ENCODE results near the gene CA5B. TPM values are rescaled to one million over a fixed set of nuclear protein-coding genes. Genes with fewer than 3 reads are reported as not detected.
"Not testable (repeated sequence)": the region's sequence is repeated elsewhere in the genome, so short reads cannot be mapped to it uniquely, and the experiment has no call there.

Gene CA5B
- total RNA-seq, 4 donors from 2014 or later: 9.9 to 31.6 (median 14.9) TPM

- H3K27me3 ChIP-seq: no peaks in the 10 kb centered on the region
- no peaks in the 10 kb centered on the region for H3K4me1 ChIP-seq
- H3K27ac ChIP-seq: no peak overlapping the region
- H3K36me3 ChIP-seq: no peaks in the 10 kb centered on the region
- TF ChIP-seq, protein P1, sequence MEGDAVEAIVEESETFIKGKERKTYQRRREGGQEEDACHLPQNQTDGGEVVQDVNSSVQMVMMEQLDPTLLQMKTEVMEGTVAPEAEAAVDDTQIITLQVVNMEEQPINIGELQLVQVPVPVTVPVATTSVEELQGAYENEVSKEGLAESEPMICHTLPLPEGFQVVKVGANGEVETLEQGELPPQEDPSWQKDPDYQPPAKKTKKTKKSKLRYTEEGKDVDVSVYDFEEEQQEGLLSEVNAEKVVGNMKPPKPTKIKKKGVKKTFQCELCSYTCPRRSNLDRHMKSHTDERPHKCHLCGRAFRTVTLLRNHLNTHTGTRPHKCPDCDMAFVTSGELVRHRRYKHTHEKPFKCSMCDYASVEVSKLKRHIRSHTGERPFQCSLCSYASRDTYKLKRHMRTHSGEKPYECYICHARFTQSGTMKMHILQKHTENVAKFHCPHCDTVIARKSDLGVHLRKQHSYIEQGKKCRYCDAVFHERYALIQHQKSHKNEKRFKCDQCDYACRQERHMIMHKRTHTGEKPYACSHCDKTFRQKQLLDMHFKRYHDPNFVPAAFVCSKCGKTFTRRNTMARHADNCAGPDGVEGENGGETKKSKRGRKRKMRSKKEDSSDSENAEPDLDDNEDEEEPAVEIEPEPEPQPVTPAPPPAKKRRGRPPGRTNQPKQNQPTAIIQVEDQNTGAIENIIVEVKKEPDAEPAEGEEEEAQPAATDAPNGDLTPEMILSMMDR (IDR thresholded peaks at IDR 0.05): no peak
- no peak for TF ChIP-seq POLR2A (IDR thresholded peaks at IDR 0.05)
- intact Hi-C loops (cut with DNase I): no loop called here
- no peak for DNase-seq
- 71 to 78% methylated on average over 1 of the region's 1 CpG for WGBS, 2 donors
- H3K4me3 ChIP-seq (replicated peaks in 1 of 3): no peak overlapping the region
- H3K9me3 ChIP-seq: no peaks in the 10 kb centered on the region
Observed at GRCh38 chrX:15829217-15829616, 91.1 kb downstream of the CA5B start.

- H3K9me3 ChIP-seq; H3K4me3 ChIP-seq (replicated peaks in 1 of 3); intact Hi-C loops (cut with DNase I); H3K27me3 ChIP-seq; H3K27ac ChIP-seq; H3K36me3 ChIP-seq; H3K4me1 ChIP-seq; DNase-seq: not testable (repeated sequence)
- 86 to 91% methylated on average over 1 of the region's 2 CpGs for WGBS, 2 donors
Observed at GRCh38 chrX:15831347-15831746, 93.3 kb downstream of the CA5B start.

DNA sequence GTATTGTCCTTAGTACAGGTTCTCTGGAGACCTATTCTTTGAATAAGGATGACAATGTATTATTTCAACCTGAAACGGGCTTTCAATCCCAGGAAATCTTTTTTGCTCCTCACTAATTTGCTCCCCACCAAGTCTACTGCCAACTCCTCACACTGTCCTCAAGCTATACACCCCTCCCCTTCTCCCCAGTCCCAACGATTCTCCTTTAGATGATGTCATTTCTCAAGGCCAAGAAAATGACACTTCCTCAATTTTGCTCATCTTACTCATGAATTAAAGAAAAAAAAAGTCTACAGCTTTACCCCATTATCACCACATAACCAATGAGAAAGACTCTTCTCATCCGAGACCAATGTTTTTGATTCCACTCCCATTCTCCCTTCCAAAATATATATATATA lies 96.0 kb downstream of the CA5B start:
- WGBS, 2 donors: 67 to 72% methylated on average over 3 of the region's 3 CpGs
- Histone ChIP-seq H3K27ac (no peak overlapping the region), H3K4me1 (no peaks in the 10 kb centered on the region), H3K4me3 (replicated peaks in 1 of 3) (no peak overlapping the region), H3K27me3 (no peaks in the 10 kb centered on the region), H3K9me3 (no peaks in the 10 kb centered on the region), H3K36me3 (no peaks in the 10 kb centered on the region)
- TF ChIP-seq POLR2A (IDR thresholded peaks at IDR 0.05): no peak
- TF ChIP-seq, protein P1 (IDR thresholded peaks at IDR 0.05): no peak
- intact Hi-C loops (cut with DNase I): no loop called here
- DNase-seq: no peak

- Histone ChIP-seq H3K27ac (no peak overlapping the region), H3K9me3 (no peaks in the 10 kb centered on the region), H3K4me1 (no peaks in the 10 kb centered on the region), H3K4me3 (replicated peaks in 1 of 3) (no peak overlapping the region), H3K36me3 (no peaks in the 10 kb centered on the region), H3K27me3 (no peaks in the 10 kb centered on the region)
- no peak for TF ChIP-seq POLR2A (IDR thresholded peaks at IDR 0.05)
- TF ChIP-seq, protein P1 (IDR thresholded peaks at IDR 0.05): no peak
- intact Hi-C loops (cut with DNase I): no loop called here
- no peak for DNase-seq
- WGBS, 2 donors: 73 to 85% methylated on average over 5 of the region's 5 CpGs
Observed at GRCh38 chrX:15834827-15835595, 96.9 kb downstream of the CA5B start.

Small RNAs within 50 kb of the gene (small RNA-seq; reads per million reads assigned to genes)
- not detected for gene RF00409

Other genes starting within 250 kb of the CA5B start
- gene PIR, start 244.9 kb upstream of the CA5B start, total RNA-seq: 10 to 100 TPM; 32.9 to 70.2 (median 48.8) TPM
- 1 to 10 TPM; 1.3 to 8.0 (median 3.4) TPM for gene BMX, start 237.5 kb upstream of the CA5B start, total RNA-seq
- gene ACE2, start 137.3 kb upstream of the CA5B start, total RNA-seq: 10 to 100 TPM in 2 of 4 donors, 1 to 10 TPM in 2; 3.5 to 14.6 (median 10.1) TPM
- 1 to 10 TPM in 2 of 4 donors, under 1 TPM in 2; 0.40 to 2.9 (median 1.2) TPM for gene CLTRN, start 73.5 kb upstream of the CA5B start, total RNA-seq
- 100 to 1,000 TPM in 1 of 4 donors, 10 to 100 TPM in 1, 1 to 10 TPM in 2; 3.3 to 106 (median 13.2) TPM for gene ZRSR2, start 52.2 kb downstream of the CA5B start, total RNA-seq
- gene AP1S2, start 116.5 kb downstream of the CA5B start, total RNA-seq: 10 to 100 TPM; 34.3 to 81.4 (median 45.7) TPM

All from thyroid gland (tissue), 4 donors.